Measurements from ENCODE around the gene SLC25A23.

SLC25A23 gene

DNA sequence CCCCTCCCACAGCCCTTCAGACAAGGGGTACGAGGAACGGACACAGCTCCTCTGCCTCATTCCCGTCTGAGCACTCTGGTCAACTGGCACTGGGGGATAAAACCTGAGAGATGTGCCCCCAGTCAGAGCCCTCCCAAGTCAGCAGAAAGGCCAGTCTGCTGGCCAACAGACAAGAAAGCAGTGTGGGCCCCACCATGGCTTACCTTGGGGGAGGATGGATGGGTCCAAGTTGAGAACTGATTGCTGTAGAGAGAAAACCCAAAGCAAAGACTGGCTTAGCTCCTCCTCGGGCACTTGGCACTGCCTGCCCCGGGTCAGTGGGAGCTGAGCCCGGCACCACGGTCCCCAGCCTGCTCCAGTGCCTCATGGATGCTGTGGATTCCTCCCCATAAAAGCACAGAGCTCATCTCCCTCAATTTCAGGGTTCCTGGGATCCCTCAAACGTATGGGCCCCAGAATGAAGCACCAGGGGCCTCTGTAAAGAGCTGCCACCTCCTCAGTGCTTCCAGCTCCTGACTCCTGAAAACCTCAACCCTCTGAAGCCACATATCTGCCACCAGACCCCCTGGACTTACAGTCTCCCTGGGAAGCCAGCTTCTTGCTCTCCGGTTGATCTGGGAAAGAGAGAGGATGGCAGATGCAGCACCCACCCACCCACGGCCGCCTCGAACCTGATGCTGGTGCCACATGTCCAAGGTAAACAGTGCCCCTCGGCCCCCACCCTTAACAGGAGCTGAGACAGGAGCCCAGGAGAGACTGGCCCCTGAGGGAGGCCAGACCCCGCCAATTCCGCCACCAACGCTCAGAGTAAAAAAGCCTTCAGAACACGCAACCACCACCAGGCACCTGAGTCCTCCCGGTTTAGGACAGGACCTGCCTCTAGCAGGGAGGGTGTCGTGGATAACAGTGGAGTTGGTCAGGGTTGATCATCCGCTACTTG, 38.2 kb downstream of the SLC25A23 start:
- H3K27me3 ChIP-seq (ENCODE audit: insufficient read depth, low read length) = no peaks in the 10 kb centered on the region
- H2AFZ ChIP-seq (ENCODE audit: low read depth, low read length) = no peak overlapping the region
- peaks cover 21% of the 10 kb centered on the region for H3K4me1 ChIP-seq (ENCODE audit: insufficient read depth, low read length)
- no peak overlapping the region for H3K4me3 ChIP-seq (ENCODE audit: low read length)
- H3K9me3 ChIP-seq (ENCODE audit: low read length) = no peaks in the 10 kb centered on the region
- peaks cover 63% of the 10 kb centered on the region for H3K36me3 ChIP-seq (ENCODE audit: insufficient read depth, low read length)

DNA sequence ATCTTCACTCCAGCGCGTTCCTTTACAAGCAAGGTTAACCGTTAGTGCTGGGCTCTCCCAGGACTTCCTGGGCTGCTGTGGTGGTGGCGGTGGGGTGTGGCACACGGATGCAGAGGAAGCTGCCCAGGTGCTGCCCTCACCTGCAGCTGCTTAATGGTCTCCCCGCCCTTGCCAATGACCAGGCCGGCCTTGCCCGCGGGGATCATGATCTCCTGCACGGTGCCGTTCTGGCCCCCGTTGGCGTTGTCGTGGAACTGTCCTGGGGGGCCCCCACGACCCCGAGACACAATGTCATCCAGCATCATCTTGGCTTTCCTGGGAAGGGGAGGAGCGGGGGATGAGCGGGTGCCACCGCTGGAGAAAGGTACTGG, 41.0 kb downstream of the SLC25A23 start:
- H3K4me1 ChIP-seq (ENCODE audit: insufficient read depth, low read length) = peaks cover 16% of the 10 kb centered on the region
- H3K27me3 ChIP-seq (ENCODE audit: insufficient read depth, low read length) = no peaks in the 10 kb centered on the region
- peaks cover 88% of the 10 kb centered on the region for H3K36me3 ChIP-seq (ENCODE audit: insufficient read depth, low read length)
- H3K4me3 ChIP-seq (ENCODE audit: low read length) = no peak overlapping the region
- H2AFZ ChIP-seq (ENCODE audit: low read depth, low read length) = no peak overlapping the region
- no peaks in the 10 kb centered on the region for H3K9me3 ChIP-seq (ENCODE audit: low read length)

DNA sequence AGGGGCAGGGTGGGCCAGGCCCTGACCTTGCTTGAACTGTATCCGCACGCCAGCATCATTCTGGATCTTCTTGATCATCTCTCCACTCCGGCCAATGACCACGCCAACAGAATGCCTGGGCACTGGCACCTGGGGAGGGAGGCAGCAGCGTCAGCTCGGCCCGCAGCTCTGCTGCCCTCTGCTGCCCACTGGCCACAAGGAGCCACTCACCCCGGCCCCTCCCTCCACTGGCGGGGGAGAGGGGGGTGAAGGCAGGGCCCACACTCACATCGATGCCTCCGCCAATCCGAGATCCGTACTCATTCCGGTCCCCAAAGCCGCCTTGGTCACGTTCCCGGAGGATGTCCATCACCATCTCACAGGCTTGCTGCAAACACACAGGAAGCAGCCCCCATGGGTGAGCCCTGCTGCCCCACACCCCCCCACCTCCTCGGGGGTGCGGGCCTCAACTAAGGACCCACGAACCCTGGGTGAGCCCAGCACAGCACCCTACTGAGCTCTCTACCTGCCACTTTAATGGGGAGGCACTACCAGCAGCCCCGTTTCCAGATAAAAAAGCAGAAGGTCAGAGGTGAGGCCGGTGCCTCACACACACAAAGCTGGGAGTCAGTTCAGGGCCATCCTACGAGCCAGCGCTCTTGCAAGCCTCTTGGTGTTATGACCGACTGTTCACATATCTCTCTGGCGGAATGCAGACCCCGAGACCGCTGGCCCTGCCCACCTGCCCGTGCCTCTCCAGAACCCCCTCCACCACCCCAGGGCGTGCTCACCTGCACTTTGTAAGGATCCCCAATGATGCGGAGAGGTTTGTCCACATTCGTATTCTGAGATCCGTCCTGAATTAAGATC, 41.7 kb downstream of the SLC25A23 start:
- peaks cover 92% of the 10 kb centered on the region for H3K36me3 ChIP-seq (ENCODE audit: insufficient read depth, low read length)
- peaks cover 10% of the 10 kb centered on the region for H3K4me1 ChIP-seq (ENCODE audit: insufficient read depth, low read length)

DNA sequence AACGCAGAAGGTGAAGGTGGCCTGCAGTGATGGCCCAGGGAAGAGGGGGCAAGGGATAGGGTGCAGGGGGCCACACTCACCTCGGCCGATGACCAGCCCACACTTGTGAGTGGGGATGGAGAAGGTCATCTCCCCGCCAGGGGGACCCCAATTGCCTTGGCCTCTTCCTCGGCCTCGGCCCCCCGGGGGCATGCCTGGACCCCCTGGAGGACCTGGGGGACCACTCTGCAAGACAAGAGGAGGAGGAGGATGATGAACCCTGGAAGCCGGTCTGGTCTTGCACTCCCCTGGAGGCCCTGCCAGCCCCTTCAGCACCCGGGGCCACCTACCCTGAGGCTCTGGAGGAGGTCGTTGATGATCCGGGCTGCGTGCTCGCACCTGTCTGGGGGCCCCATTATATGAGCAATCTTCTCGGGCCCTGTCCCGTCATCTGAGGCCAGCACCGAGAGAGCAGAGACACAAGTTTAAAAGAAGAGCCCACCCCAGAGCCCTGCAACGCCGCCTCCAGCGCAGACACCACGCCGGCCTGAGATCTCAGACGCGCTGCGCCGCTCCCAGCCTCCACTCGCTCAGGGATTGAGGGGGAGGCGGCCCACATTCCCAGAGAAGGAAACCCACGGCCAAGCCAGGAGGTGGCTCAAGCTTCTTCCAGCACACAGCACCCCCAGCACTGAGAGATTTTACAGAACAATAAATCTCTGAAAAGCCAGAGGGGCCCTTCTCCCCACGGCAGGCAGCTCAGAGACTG, 42.8 kb downstream of the SLC25A23 start:
- Histone ChIP-seq H3K9me3 (ENCODE audit: low read length) (no peaks in the 10 kb centered on the region), H3K36me3 (ENCODE audit: insufficient read depth, low read length) (peaks cover 84% of the 10 kb centered on the region), H3K4me3 (ENCODE audit: low read length) (no peak overlapping the region), H3K27me3 (ENCODE audit: insufficient read depth, low read length) (no peaks in the 10 kb centered on the region), H3K4me1 (ENCODE audit: insufficient read depth, low read length) (no peaks in the 10 kb centered on the region), H2AFZ (ENCODE audit: low read depth, low read length) (no peak overlapping the region)

More for the DNA sequence above, 41.7 kb downstream of the SLC25A23 start:
- Histone ChIP-seq H3K9me3 (ENCODE audit: low read length) (no peaks in the 10 kb centered on the region), H3K4me3 (ENCODE audit: low read length) (no peak overlapping the region), H2AFZ (ENCODE audit: low read depth, low read length) (no peak overlapping the region), H3K27me3 (ENCODE audit: insufficient read depth, low read length) (no peaks in the 10 kb centered on the region)

DNA sequence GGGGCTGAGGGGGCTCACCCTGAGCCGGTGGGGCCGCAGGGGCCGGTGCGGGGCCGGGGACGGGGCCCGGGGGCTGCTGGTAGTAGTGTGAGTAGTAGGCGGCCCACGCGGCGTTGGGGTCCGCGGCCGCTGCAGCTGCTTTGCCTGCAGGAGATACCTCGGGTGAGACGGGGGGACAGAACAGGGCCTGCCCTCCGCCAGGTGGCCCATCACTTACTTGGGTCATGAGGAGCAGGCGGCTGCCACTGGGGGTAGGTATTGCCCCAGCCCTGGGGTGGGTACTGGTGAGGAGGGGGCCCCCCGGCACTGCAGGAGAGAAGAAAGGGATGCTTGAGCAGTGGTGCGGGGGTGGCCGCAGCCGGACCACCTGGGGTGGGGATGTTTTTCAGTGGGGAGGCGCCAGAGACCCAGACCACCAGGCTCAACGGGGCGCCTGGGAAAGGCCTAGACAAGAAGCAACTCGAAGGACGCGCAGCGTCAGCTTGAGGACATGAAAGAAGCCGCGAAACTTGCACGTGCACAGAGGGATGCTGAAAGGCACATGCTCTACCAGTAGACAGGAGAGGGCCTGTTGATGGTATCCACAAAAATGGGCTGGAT, 43.9 kb downstream of the SLC25A23 start:
- H3K9me3 ChIP-seq (ENCODE audit: low read length) = no peaks in the 10 kb centered on the region
- H3K36me3 ChIP-seq (ENCODE audit: insufficient read depth, low read length) = peaks cover 73% of the 10 kb centered on the region
- no peaks in the 10 kb centered on the region for H3K27me3 ChIP-seq (ENCODE audit: insufficient read depth, low read length)
- no peak overlapping the region for H2AFZ ChIP-seq (ENCODE audit: low read depth, low read length)
- no peaks in the 10 kb centered on the region for H3K4me1 ChIP-seq (ENCODE audit: insufficient read depth, low read length)
- H3K4me3 ChIP-seq (ENCODE audit: low read length) = no peak overlapping the region

DNA sequence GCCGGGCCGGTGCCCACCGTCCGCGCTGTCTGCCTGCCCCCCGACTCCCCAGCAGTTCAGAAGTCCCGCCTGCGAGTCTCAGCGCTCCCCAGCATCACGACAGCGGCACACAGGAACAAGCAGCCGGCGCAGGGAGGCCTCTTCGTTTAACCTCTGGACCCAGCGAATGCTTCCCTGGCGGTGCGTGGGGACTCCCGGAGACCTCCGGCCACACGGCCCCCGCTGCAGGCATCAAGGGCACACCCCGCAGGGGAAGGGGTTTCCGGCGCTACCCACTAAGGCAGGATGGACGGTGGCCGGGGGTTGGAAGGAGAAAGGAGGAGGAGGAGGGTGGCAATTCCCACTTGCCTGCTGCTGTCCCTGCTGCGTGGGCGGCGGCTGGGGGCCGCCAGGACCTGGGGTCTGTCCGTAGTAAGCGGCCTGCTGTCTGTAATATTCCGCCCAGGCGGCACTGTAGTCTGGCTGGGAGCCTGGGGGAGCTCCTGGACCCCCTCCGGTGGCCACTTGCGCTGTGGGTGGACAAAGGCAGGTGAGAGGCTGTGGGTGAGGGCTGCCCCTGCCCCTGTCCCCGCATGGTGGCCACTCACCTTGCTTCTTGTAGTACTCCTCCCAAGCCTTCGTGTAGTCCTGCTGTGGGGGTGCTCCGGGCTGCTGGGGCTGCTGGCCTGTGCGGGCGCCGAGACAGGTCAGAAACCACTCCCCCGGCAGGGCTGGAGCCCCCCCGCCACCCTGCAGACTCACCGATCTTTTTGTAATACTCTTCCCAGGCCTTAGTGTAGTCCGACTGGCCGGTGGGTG, 44.6 kb downstream of the SLC25A23 start:
- Histone ChIP-seq H3K9me3 (ENCODE audit: low read length) (no peaks in the 10 kb centered on the region), H3K4me3 (ENCODE audit: low read length) (no peak overlapping the region), H2AFZ (ENCODE audit: low read depth, low read length) (no peak overlapping the region), H3K4me1 (ENCODE audit: insufficient read depth, low read length) (no peaks in the 10 kb centered on the region), H3K27me3 (ENCODE audit: insufficient read depth, low read length) (no peaks in the 10 kb centered on the region), H3K36me3 (ENCODE audit: insufficient read depth, low read length) (peaks cover 66% of the 10 kb centered on the region)

DNA sequence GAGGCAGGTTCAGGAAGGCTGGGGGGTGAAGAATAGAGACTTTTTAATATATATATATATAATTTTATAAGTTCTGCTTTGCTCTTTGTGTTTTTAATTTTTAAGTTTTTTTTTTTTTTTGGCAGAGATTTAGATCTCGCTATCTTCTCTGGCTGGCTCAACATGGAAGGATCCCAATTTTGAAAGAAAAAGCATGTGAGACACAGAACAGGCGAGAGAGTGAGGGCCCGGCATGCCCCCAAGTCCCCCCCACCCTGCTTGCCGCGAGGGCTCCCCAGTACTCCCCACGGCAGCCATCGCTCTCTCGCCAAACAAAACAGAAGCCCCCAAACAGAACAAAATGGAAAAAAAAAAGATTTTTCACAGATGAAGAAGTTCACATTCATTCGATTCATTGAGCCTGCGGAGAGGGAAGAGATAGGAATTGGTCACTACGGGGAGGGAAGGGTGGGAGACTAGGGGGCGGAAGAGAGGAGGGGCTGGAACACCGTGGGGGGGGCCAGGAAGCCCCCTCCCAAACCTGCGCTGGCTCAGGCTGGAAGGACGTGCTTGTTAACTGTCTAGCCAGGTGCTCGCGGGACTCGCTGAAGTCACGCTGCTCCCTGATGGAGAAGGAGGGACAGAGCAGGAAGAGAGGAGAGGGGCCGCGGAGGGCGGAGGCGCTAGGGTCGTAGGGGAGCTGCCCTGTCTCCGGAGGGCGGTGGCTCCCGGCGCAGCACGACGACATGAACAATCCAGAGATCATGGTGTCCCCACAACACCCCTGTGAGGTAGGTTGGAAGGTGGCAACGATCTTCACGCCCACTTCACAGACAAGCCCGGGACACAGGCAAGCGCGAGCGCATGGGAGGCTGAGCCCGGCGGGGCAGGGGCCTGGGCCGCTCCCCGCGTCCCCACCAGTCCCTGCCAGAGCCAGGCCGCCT, 45.6 kb downstream of the SLC25A23 start:
- H3K4me1 ChIP-seq (ENCODE audit: insufficient read depth, low read length) = no peaks in the 10 kb centered on the region
- H3K27me3 ChIP-seq (ENCODE audit: insufficient read depth, low read length) = no peaks in the 10 kb centered on the region
- H3K9me3 ChIP-seq (ENCODE audit: low read length) = no peaks in the 10 kb centered on the region
- peaks cover 55% of the 10 kb centered on the region for H3K36me3 ChIP-seq (ENCODE audit: insufficient read depth, low read length)
- H2AFZ ChIP-seq (ENCODE audit: low read depth, low read length) = no peak overlapping the region
- no peak overlapping the region for H3K4me3 ChIP-seq (ENCODE audit: low read length)

DNA sequence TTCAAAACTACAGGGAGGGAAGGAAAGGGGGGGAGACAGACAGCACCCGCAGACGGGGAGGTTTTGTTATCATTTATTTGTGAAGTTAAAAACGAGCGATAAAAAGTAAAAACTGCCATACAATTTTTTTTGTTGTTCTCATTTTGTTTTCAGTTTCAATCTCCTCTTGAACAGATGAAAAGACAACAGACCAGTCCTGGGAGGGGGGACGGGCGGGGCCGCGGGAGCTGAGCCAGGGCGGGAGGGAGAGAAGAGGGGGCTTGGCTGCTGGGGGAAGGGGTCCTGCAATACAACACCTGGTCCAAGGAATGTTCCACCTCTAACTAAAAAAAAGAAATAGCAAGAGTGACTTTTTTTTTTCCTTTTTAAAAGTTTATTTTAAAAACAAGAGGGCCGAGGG, 46.3 kb downstream of the SLC25A23 start:
- Histone ChIP-seq H3K27me3 (ENCODE audit: insufficient read depth, low read length) (no peaks in the 10 kb centered on the region), H3K36me3 (ENCODE audit: insufficient read depth, low read length) (peaks cover 49% of the 10 kb centered on the region), H3K4me1 (ENCODE audit: insufficient read depth, low read length) (no peaks in the 10 kb centered on the region), H3K4me3 (ENCODE audit: low read length) (no peak overlapping the region), H3K9me3 (ENCODE audit: low read length) (no peaks in the 10 kb centered on the region), H2AFZ (ENCODE audit: low read depth, low read length) (no peak overlapping the region)

DNA sequence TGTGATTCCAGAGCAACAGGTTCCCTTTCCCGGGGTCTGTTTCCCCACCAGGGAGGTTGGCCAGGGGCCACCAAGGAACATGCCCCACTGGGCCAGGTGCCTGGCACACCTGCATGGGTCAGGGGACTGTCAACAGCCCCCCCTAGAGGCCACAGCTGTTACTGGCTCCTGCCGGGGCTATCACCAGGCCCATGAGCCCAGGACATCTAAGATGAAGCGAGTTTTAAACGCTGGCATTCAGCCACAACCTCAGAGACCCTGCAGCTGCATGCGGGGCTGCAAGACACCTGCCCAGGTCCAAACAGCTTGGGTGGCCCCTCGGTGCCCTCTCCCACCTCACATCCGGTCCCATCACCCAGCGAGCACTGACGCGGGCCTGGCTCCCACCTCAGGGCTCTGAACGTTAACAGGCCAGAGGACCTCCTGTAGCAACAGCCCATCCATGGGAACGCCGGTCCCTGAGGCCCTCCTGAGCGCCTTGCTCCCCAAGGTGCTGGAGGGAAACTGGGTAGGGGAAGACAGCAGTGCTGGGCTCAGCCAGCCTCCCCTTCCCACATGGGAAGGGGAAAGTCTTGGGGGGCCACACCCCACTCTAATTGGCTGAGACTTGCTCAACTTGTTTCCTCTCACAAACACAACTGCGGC, 47.0 kb downstream of the SLC25A23 start:
- no peak overlapping the region for H3K4me3 ChIP-seq (ENCODE audit: low read length)
- H3K9me3 ChIP-seq (ENCODE audit: low read length) = no peaks in the 10 kb centered on the region
- H2AFZ ChIP-seq (ENCODE audit: low read depth, low read length) = no peak overlapping the region
- H3K4me1 ChIP-seq (ENCODE audit: insufficient read depth, low read length) = no peaks in the 10 kb centered on the region
- peaks cover 41% of the 10 kb centered on the region for H3K36me3 ChIP-seq (ENCODE audit: insufficient read depth, low read length)
- no peaks in the 10 kb centered on the region for H3K27me3 ChIP-seq (ENCODE audit: insufficient read depth, low read length)

DNA sequence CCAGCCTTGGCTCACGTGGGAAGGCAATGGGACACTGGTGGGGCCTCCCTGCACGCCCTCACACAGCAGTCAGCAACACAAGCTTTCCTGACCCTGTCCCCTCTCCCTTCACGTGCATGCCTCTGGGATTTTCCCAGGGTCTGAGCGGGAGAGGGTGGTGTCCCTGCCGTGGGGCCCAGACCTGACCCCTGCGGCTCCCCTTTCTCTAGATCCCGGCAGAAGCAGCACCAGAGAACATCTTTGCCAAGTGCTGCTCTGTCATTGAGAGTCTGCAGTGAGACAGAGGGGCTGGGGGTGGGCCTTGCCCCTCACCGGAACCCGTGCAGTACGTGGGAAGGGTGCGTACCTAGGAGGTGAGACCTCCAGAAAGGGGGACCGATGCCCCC, 47.5 kb downstream of the SLC25A23 start:
- Histone ChIP-seq H3K27me3 (ENCODE audit: insufficient read depth, low read length) (no peaks in the 10 kb centered on the region), H2AFZ (ENCODE audit: low read depth, low read length) (no peak overlapping the region), H3K4me3 (ENCODE audit: low read length) (no peak overlapping the region), H3K36me3 (ENCODE audit: insufficient read depth, low read length) (peaks cover 36% of the 10 kb centered on the region), H3K9me3 (ENCODE audit: low read length) (no peaks in the 10 kb centered on the region), H3K4me1 (ENCODE audit: insufficient read depth, low read length) (no peaks in the 10 kb centered on the region)

DNA sequence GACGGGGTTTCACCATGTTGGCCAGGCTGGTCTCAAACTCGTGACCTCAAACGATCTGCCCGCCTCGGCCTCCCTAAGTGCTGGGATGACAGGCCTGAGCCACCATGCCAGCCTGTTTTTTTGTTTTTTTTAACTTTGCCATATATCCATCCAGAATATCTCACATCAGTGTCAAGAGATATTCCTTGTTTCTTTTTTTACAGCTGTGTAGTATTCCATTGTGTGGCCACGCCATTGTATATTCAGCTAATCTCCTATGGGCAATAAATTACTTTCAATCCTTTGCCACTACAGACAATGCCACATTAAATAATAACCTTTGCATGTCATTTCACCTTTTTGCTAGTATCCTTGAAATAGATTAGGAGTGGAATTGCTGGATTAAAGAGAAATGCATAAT, 50.2 kb downstream of the SLC25A23 start:
- H2AFZ ChIP-seq (ENCODE audit: low read depth, low read length) = no peak overlapping the region
- H3K4me3 ChIP-seq (ENCODE audit: low read length) = no peak overlapping the region
- peaks cover 10% of the 10 kb centered on the region for H3K36me3 ChIP-seq (ENCODE audit: insufficient read depth, low read length)
- no peaks in the 10 kb centered on the region for H3K9me3 ChIP-seq (ENCODE audit: low read length)
- no peaks in the 10 kb centered on the region for H3K4me1 ChIP-seq (ENCODE audit: insufficient read depth, low read length)
- no peaks in the 10 kb centered on the region for H3K27me3 ChIP-seq (ENCODE audit: insufficient read depth, low read length)

Measured in neuron (in vitro differentiated cells).